Fibroblast of gingiva (primary cell): Measurements from ENCODE around the gene CYP2A7.
"Not testable (repeated sequence)": the region's sequence is repeated elsewhere in the genome, so short reads cannot be mapped to it uniquely, and the experiment has no call there.

ENCODE experiments used
- DNase-seq: peaks from one replicate; pipeline ENCODE4 v3.0.0-alpha.2; 2011; ENCODE audit warnings: low read depth

Gene CYP2A7

GRCh38 chr19:40842997-40843652, 38.9 kb downstream of the CYP2A7 start:
- not testable (repeated sequence) for DNase-seq

DNA sequence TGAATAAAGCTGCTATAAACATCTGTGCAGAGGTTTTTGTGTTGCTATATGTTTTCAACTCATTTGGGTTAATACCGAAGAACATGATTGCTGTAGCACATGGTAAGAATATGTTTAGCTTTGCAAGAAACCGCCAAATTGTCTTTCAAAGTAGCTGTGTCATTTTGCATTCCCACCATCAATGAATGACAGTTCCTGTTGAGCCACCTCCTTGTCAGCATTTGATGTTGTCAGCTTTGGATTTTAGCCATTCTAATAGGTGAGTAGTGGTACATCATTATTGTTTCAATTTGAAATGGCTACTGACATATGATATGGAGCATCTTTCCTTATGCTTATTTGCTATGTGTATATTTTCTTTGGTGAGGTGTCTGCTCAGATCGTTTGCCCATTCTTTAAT, 40.0 kb downstream of the CYP2A7 start:
- DNase-seq, result not testable (repeated sequence)

DNA sequence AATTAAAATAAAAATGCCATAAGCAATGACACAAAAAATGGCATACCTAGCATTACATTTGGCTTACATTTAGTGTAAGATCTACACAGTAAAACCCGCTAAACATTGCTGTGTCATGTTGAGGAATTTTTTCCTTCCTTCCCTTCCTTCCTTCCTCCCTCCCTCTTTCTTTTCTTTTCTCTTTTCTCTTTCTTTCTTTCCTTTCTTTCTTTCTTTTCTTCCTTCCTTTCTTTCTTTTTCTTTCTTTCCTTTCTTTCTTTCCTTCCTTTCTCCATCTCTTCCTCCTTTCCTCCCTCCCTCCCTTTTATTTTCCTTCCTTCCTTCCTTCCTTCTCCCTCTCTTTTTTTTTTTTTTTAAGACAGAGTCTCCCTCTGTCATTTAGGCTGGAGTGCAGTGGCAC, 43.6 kb downstream of the CYP2A7 start:
- not testable (repeated sequence) for DNase-seq

DNA sequence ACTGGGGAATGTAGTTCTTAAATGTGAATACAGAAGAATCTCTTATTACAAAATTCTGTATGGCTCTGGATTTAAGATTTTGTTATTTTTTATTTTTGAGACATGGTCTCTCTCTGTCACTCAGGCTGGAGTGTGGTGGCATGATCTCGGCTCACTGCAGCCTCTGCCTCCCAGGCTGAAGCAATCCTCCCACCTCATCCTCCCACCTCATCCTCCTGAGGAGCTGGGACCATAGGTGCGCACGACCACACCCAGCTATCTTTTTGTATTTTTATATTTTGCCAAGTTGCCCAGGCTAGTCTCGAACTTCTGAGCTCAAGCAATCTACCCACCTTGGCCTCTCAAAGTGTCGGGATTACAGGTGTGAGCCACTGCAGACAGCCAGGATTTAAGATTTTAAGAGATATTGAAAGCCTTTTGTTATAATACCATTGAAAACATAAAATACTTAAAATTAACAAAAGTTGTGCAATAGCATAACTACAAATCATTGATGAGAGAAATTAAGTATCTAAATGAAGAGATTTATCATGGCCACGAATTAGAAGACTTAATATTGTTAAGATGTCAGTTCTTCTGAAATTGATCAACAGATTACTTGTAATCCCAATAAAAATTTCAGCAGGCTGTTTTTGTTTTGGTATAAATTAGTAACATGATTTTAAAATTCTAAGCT, 45.1 kb downstream of the CYP2A7 start:
- no peak for DNase-seq

DNA sequence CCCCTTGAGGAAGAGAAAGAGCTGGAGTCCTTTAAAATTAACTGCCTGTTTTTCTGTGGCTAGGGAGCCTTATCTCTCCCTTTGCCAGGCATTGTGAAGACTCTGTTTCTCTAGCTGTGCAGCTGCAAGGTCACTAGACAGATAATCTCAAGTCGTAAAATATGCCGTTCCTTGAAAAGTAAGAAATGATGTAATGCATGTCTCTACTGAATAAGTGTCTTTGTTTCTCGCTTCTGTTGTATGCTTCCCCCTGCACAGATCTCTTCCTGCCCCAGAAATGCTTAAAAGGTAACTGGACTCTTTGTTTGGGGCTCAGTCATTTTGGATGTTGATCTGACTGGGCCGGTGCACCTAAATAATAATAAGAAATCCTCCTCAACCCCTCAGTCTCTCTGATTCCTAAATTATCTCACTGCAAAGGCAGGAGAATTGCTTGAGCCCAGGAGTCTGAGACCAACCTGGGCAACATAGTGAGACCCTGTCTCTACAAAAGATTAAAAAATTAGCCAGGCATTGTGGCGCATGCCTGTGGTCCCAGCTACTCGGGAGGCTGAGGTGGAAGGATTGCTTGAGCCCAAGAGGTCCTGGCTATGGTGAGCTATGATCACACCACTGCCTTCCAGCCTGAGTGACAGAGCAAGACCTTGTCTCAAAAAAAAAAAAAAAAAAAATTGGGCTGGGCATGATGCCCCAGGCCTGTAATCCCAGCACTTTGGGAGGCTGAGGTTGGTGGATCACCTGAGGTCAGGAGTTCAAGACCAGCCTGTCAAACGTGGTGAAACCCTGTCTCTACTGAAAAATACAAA, 48.1 kb downstream of the CYP2A7 start:
- not testable (repeated sequence) for DNase-seq

GRCh38 chr19:40832431-40832790, 49.6 kb downstream of the CYP2A7 start:
- DNase-seq, result not testable (repeated sequence)

- DNase-seq, result peak; percentile 99
Measured at GRCh38 chr19:40831502-40832430, 50.3 kb downstream of the CYP2A7 start.

GRCh38 chr19:40830741-40831140, 51.3 kb downstream of the CYP2A7 start:
- not testable (repeated sequence) for DNase-seq

- DNase-seq, result no peak
Measured at GRCh38 chr19:40829205-40829604, 52.8 kb downstream of the CYP2A7 start.

DNA sequence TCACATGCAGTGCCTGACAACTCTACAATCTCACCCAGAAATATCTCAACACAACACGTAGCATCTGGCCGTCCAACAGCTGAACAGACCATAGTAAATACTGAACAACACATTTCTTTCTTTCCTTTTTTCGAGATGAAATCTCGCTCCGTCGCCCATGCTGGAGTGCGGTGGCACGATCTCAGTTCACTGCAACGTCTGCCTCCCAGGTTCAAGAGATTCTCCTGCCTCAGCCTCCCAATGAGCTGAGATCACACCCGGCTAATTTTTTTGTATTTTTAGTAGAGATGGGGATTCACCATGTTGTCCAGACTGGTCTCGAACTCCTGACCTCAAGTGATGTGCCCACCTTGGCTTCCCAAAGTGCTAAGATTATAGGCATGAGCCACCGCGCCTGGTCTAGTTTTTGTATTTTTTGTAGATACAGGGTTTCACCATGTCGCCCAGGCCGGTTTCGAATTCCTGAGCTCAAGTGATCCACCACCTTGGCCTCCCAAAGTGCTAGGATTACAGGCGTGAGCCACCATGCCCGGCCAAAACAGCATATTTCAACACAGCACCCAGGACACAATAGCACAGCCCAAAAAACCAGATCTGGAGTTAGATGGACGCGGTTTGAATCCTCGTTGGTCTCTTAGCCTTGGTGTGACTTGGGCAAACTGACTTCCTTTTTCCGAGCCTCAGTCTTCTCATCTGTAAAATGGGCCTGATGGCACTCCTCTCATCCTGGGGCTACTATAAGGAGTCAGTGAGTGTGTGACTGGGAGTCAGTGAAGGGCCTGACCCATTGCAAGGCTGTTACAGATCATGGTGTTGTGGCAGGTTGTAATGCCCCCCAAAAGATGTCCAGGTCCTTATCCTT, 54.4 kb downstream of the CYP2A7 start:
- DNase-seq, result no peak

- DNase-seq, result not testable (repeated sequence)
Measured at GRCh38 chr19:40826699-40827385, 55.2 kb downstream of the CYP2A7 start.

DNA sequence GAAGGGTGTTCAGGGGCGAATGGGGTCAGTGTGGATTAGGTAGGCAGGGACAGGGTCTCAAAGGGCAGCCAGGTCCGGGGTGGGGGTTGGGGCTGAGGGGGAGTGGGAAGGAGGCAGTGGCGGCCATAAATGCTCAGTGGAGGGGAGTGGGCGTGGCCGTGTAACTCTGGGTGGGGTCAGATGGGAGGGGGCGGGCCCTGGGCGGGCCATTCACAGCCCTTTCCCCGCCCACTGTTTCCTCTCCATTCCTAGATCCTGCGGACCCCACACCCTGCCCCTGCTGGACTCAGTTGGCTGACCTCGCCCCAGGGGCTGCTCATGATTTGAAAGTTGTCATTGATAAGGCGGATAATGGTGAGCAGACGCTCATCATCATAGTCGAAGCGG, 55.7 kb downstream of the CYP2A7 start:
- DNase-seq, result not testable (repeated sequence)

- not testable (repeated sequence) for DNase-seq
Measured at GRCh38 chr19:40825460-40826095, 56.5 kb downstream of the CYP2A7 start.
